EL (cell line): Measurements from ENCODE around the gene SKI.

Source experiments
- DNase-seq: peaks from one replicate; pipeline ENCODE4 v3.0.0-alpha.2; 2016

SKI gene

DNA sequence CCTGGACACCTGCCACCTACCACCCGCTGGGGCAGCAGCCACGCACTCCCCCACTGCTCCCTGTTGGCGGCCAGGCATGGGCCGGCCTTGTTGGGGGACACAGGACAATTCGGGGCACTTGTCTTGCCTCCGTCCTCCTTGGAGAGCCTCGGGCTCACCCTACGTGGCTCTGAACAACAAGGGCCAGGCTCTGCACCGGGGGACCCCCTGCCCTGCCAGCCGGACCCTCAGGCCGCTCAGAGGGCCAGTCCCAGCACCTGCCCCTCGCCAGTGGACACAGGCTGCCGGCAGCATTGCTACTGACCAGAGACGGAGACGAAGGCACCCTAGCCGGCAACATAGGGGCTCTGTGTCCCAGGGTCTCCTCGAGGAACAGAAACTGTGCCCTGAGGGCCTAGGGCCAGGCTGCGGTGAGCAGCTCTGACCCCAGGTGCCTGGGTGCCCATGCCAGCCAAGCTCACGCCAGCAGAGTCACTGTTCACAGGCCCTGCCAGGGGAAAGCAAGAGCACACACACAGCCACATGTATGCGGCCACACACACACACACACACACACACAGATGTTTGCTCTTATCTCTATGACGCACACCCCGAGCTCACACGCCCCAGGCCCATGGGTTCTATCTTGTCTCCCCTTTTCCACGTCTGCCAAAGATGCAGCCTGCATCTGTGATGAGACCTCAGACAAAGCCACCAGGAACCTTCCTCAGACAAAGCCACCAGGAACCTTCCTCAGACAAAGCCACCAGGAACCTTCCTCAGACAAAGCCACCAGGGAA is 117.4 kb downstream of the SKI start:
- DNase-seq = no peak

DNA sequence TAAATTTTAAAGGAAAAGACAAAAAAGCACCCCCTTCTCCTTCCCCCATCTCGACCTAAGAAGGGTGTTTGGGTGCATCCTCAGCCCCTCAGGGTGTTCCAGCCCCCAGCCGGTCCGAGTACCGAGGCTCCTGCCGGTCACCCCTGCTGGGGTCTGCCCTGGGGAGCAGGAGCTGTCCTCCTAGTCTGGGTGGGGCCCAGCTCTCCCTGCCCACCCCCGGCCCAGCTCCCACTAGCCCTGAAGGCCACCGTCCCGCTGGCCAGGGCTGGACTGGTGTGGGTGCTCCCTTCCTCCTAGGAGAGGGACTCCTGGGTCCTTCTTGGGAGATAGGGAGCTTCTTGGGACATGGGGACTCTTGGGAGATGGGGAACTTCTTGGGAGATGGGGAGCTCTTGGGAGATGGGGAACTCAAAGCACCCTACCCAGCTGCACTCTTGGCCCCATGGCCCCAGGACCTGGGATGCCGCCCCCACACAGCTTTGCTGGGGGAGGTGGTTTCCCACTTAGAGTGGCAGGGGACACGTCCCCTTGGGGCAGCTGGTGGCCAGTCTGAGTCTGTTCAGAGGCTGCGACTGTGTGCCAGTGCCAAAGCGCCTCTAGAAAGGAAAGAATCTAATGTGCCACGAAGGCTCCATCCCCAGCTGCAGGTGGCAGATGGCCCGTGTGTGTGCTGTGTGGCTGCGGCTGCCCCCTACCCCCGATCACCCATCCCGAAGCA is 118.7 kb downstream of the SKI start:
- DNase-seq = no peak

DNA sequence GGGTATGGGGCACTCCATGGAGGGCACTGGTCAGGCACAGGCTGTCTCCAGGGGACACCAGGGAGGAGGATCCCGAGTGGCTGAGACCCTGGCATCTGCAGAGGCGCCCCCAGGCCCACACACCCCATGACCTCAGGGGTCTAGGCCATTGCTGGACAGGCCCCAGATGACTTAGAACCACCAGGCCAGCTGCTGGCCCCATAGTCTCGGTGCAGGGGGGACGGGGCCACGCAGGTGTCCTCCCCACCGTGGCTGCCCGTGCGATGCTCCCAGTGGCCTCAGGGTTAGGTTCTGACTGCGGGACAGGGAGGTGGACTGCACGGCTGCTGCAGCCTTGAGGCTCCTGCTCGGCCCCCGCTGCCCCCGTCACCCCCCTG is 119.3 kb downstream of the SKI start:
- DNase-seq = no peak

DNA sequence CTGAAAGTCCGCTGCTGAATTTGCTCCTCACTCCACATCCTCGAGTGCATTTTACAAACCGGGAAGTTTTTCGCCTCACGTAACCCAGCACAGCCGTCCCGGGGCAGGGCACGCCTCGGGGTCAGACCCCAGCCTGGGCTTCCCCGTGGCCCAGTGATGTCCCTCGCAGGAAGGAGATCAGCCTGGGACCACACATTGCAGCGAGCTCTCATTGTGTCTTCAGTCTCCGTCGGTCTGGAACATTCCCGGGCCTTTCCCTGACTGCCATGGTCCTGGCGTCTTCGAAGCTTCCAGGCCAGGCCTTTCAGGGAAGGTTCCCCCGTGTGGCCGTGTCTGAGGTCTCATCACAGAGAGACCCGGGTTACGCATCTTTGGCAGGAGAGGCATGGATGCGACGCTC is 119.8 kb downstream of the SKI start:
- no peak for DNase-seq

DNA sequence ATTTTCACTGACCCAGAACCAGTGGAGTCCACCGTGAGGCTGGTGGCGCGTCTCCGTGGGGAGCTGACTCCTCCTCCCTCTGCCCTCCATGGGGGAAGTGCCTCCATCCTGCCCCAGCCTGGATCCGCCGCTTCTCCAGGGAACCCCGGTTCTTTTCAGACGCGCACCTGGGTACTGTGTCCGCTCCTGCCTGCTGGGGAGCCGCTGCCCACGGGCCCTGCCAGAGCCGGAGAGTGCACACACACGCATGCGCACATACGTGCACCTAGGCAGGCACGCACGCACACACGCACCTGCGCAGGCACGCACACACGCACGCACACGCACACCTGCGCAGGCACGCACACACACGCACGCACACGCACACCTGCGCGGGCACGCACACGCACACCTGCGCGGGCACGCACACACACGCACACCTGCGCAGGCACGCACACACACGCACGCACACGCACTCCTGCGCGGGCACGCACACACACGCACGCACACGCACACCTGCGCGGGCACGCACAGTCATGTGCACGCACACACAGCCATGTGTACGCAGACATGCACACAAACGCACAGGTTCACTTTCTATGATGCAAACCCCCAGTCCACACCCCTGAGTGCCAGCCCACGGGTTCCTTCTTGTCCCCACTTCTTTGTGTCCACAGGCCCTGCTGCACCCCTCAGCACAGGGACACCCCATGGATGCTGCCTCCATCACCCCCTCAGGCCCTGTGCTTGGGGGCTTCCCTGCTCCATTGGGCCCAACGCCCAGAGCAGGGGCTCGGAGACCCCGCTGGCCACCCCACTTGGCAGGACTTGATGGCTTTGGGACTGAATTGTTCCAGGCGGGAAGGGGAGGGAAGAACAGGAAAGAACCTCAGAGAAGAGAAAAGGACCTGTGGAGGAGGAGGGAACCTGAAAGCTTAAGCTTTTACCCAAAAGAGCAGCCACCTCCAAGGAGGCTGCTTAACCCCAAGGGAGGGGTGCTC is 120.5 kb downstream of the SKI start:
- DNase-seq = no peak

DNA sequence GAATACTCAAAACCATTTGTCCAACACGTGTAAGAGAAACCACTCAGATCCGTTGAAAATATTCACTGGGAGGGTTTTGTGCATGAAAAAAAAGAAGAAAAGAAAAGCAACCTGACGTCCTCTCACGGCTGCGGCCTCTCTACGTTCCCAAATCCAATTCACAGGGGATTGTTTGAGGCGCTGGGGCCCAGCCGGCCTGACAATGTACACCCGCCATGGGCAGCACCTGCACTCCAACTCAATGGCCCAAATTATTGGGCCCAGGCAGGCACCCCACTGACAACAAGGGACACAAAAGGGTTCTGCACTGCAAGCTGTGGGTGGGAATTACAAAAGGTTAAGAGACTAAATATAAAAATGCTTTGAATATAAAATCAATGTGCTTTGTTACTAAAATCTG is 121.7 kb downstream of the SKI start:
- DNase-seq = no peak

DNA sequence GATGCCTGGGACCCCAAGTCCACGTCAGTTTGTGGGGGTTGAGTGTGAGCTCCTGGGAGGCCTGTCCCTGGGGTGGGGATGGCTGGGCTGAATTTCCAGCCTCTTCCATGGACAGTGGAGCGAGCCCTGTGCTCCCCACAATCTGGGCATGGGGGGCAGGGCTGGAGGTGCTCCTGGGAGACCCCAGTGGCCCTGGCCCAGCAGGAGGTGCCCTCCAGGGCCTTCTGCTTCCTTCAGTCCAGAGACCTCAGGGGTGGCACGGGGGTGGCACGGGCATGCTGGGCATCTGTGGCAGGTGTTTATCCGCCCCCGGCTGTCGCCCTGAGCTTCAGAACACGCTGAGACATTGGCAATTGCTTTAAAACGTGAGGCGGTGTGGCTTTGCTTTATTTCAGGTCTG is 122.4 kb downstream of the SKI start:
- no peak for DNase-seq

DNA sequence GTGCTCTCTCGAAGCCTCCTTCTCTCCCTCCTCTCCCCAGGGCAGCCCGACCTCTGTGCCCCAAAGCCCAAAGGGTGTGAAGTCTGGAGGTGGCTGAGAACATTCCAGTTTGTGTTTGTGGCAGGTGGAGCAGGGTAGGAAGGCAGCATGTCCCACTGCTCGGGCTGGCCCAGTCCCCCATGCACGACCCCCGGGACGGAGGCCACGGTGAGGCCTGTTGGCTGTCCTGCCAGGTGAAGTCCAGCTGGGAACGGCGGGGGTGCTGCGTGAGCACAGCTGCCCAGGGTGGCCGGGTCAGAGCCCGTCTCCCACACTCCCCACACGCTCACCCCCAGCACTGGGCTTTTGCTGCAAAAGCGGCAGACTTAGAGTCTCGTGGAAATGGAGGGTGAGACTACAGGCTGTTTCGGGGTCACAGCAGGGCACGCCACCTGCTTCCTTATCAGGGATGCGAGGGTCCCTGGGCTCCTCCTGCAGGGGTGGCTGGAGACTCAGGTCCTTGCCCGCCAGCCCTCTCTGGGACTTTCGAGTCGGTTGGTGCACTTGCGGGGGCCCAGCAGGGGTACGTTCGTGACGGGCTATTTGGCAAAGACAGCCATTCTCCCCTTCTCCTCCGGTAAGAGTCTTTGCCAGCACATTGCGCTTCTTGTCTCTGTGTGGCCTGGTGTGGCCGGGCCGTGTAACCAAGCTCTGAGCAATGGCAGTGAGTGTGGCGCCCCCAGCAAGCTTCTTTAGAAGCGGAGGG is 123.0 kb downstream of the SKI start:
- no peak for DNase-seq

DNA sequence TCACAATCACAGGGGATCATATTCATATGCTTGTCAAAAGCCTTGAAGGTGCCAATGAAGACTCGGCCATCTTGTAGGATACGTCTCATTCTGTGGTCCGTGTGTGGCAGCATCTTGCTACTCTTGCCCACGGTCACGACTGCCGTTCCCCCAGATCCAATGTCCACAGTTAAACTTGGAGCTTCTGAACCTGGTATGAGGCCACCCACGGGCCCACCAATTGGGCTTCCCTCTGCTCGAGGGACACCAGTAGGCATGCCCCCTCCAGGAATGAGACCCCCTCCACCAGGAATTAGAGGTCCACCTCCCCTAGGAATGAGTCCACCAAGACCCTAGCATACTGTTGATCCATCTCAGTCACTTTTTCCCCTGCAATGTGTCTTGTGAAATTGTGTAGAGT is 123.6 kb downstream of the SKI start:
- DNase-seq = no peak

DNA sequence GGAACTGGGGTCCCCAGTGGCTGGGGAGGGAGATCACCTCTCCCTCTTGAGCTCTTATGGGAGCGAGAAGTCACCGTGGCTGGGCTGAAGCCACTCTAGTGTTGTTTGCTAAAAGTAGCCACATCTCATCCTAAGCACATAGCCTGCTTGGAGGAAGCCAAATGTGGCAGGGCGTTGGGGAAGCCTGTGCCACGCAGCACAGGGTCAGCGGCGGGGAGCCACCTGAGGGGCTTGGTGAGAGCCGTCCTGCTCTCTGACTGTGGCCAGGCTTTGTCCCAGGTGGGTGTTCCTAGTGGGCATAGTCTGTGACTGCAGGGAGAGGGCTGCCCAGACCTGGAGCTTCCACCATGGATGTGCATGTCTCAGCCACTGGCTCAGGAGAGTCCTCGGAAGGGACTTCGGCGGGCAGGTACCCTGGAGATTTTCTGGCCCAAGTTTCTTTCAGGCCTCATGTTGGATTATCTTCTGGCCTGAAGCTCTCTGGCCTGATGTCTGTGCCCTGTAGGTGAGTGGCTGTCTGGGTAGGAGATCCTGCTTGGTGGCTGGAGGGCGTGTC is 124.3 kb downstream of the SKI start:
- no peak for DNase-seq

DNA sequence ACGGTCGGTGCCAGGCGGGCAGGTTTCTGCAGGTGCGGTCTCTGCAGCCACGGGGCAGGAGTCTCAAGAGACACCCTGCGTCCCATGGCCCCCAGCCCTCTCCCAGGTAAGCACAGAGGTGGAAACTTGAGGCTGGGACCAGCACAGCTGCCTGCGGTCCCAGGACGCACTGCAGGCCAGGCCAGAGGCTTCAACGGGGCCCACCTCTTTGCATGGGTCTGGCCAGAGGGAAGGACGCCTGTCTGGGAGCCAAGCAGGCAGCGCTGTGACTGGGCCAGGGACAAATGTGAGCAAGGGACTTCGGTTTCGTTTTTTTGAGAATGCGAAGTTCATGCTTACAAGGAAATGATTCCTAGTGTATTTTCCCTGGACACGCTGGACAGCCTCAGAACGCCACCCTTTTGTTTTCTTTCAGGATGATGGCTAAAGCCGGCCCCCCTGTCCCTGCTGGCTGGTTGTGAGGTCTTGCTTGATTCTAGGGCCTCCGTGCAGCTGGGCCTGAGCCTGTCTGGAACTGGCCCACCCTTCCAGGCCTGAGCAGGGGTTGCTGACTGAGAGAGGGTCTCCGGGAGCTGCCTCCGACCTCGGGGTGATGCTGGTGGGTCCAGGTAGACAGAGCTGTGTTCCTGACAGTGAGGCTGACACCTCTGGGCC is 124.9 kb downstream of the SKI start:
- DNase-seq = no peak

DNA sequence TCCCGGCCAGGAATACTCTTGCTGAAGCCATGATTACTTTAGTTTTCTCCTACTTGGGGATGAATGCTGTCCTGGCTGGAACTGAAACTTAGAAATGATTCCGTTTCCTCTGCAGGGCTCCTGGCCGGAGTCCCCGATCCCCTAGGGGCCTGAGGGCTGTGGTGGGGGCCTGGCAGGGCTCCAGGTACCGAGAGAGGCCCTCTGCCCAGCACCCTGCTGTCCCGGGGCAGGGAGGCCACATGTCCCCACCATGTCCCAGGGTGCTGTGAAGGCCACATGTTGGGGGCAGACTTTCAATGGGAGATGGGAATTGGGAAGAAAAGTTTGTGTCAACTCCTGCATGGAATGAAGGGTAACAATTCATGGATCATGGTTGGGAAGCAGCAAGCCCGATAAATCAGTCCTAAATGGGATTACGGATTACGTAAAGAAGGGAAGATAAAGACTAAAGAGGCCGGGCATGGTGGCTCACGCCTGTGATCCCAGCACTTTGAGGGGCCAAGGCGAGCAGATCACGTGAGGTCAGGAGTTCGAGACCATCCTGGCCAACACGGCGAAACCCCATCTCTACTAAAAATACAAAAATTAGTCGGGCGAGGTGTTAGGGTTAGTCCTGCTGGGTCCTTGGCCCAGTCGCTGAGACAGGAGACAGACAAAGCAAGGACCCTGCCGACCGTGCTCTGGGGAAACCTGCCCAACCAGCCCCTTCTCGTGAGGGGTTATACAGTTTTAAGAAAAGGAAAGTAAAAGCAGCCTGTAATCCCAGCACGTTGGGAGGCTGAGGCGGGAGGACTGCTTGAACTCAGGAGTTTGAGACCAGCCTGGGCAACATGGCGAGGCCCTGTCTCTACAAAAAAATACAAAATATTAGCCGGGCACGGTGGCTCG is 125.7 kb downstream of the SKI start:
- DNase-seq = no peak

DNA sequence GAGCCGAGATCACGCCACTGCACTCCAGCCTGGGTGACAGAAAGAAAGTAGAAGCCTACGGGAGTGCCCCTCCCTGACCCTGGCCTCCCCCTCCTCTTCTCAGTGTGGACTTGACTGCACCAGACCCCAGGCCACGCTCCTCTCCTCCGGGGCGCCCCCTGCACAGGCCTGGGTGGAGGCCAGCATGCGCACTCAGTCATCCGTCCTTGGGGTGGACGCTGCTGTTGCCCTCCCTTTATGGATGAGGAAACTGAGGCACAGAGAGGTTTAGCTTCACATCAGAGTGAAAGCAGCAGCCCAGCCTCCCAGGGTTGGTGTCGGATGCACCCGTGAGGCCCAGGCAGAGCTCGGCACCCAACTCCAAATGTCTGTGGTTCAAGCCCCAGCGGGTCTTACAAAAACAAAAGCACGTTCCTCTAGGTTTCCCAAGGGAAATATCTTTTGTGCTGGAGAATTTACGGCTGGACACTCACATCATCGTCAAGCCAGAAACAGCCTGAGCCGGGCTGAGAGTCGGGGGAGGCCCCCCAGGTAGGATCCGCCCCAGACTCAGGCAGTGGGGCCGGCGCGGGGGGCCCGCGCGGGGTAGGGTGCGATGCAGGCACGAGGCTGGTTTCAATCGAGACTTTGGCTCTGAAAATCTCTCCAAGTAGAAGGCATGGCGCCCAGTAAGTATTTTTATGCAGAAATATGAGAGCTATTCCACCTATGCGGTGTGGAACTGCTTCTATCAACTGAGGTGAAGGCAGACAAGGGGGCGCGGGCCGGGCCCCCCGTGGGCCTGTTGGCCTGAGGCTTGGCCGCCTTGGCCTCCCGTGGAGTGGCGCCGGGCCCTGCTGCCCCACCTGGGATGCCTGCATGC is 126.6 kb downstream of the SKI start:
- DNase-seq = no peak

DNA sequence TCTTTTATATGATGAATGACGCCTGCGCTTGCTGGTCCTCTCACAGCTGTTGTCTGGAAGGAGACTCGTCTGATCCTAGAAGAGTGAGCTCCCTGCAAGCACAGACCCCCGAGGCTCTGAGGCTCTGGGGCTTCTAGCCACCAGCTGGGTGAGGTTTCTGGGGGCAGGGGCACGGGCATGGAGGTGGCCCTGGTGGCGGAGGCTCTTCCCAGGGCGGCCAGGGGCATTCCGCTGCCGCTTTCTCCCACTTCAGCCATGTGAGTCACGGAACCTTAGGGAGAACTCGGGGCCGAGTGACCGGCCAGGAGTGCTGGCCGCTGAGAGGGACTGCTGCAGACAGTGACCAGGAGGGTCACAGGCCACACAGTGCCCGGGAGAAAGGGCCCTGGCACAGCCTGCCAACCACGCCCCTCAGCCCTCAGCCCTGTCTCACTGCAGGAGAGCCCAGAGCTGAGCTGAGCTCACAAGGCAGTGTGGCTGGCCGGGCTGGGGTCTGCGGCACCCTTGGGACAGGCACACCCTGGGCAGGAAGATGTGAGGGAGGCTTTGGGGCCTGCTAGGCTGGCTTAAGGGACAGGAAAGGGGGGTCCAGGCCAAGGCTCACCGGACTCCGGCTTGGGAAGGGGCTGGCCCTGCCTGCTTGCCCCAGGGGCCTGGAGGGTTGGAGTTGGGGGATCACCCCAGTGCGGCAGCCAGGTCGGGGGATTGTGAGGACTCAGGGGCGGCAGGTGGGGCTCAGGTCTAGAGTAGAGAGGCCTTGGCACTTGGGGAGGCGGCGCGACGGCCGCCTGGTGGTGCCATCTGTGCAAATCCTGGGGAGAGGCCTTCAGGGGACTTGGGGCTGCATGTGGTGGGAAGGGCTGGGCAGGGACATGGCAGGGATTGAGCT is 127.5 kb downstream of the SKI start:
- no peak for DNase-seq

DNA sequence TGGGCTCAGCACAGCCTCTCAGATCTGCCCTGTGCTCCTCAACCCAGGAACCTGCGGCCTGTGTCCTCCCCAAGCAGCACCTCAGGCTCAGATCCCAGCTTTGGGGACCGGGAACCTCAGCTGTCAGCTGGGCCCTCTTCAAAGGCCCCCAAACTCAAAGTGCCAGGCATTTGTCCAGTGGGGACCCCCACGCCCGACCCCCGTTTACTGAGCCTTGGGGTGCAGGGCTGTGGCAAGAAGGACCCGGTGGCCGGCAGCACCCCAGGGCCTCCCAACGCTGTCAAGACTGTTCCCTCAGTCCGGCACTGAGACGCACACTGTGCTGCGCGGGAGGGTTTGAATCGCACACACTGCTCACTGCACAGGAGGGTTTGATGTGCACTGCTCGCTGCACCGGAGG is 128.3 kb downstream of the SKI start:
- no peak for DNase-seq

DNA sequence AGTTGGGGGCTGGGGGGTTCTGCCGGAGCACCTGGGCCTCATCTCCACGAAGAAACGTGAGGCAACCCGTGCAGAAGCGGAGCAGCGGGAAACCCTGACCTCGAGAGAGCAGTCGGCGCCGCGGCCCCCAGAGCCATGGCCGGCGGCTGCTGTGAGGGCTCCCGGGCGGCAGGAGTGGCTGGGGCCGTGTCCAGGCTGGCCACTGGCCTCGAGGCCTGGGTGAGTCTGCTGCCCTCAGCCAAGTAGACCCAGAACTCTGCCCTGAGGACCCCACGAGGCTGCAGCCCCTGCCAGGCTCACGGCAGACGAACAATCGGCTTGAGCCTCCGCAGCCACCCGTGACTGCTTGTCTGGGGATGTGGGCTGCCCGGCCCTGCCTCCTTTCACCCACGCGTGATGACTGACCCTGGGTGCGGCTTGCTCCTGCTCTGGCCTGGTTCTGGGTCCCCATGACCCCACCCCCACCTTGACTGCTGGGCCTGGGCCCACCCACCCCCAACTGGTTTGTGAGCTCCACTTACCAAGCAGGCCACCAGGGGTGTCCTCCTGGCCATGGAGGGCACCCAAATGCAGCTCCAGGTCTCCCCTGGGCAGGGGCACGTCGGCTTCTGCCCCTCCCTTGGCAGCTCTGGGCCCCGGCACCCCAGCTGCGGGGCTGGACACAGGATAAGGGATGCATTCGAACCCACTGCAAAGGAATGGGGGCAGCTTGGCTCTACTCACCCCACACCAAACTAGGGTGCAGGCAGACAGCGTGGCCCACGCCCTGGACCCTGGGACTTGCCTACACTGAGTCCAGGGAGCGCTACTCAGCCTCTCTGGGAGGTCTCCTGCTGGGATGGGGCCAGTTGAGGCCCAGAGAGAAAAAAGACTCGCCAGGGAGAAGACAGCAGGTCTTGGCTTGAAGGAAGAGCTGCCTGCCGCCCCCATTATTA is 129.1 kb downstream of the SKI start:
- DNase-seq = no peak

DNA sequence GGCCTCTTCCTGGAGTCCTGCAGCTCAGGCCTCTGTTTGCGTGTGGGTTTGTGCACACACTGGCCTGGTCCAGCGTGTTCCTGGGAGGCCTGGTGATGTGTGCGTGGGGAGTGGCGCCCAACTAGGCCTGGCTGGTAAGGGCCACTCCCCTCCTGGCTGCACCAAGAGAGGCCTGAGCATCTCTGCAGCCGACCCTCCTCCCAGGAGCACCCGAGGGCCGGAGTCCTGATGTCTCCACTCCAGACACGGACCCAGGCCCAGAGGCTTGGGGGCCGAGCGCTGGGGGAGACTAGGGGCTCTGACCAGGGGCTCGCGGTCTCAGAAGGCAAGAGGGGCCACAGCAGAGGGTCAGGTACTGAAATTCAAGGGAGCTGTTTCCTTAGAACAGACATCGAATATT is 130.0 kb downstream of the SKI start:
- no peak for DNase-seq
